Measurements from ENCODE around the gene SESN1.

SESN1 gene

GRCh38 chr6:108966855-108967755 lies 127.5 kb downstream of the SESN1 start:
- peak; percentile 40; the same call in 2 of the 3 replicates for ATAC-seq
- no peak for TF ChIP-seq PATZ1 (CRISPR knock-in tag; IDR thresholded peaks at IDR 0.05; ENCODE audit: borderline replicate concordance)
- TF ChIP-seq ZFP30 (CRISPR knock-in tag; IDR thresholded peaks at IDR 0.05), result no peak
- TF ChIP-seq RARB (CRISPR knock-in tag; IDR thresholded peaks at IDR 0.05), result no peak
- TF ChIP-seq ZNF8 (CRISPR knock-in tag; IDR thresholded peaks at IDR 0.05), result no peak

- no peak for ATAC-seq
- no peak for TF ChIP-seq PATZ1 (CRISPR knock-in tag; IDR thresholded peaks at IDR 0.05; ENCODE audit: borderline replicate concordance)
Observed at GRCh38 chr6:108966251-108966650, 128.4 kb downstream of the SESN1 start.

- no peak for TF ChIP-seq ZFP3 (CRISPR knock-in tag; IDR thresholded peaks at IDR 0.05)
- no peak for TF ChIP-seq ISL1 (CRISPR knock-in tag; IDR thresholded peaks at IDR 0.05)
- ATAC-seq, result no peak
Observed at GRCh38 chr6:108961985-108962384, 132.7 kb downstream of the SESN1 start.

- ATAC-seq, result no peak
- TF ChIP-seq GLIS3 (CRISPR knock-in tag; IDR thresholded peaks at IDR 0.05) (no peak), SNAI2 (CRISPR knock-in tag; IDR thresholded peaks at IDR 0.05) (no peak), CSRNP3 (CRISPR knock-in tag; IDR thresholded peaks at IDR 0.05) (no peak), CSDC2 (CRISPR knock-in tag; IDR thresholded peaks at IDR 0.05) (no peak), ZC3H10 (CRISPR knock-in tag; IDR thresholded peaks at IDR 0.05) (no peak), CREB5 (CRISPR knock-in tag; IDR thresholded peaks at IDR 0.05; ENCODE audit: low read depth) (no peak), ZNF565 (CRISPR knock-in tag; conservative IDR thresholded peaks at IDR 0.05; ENCODE audit: low read depth) (no peak), TSHZ2 (CRISPR knock-in tag; IDR thresholded peaks at IDR 0.05) (no peak), PATZ1 (CRISPR knock-in tag; IDR thresholded peaks at IDR 0.05; ENCODE audit: borderline replicate concordance) (no peak), ZFP3 (CRISPR knock-in tag; IDR thresholded peaks at IDR 0.05) (no peak)
Observed at GRCh38 chr6:108961077-108961476, 133.6 kb downstream of the SESN1 start.
